Right renal pelvis (tissue), 4 donors: ENCODE data around the gene BCAP31. TPM values are rescaled to one million over a fixed set of nuclear protein-coding genes. Genes with fewer than 3 reads are reported as not detected.

ENCODE experiments used
- DNase-seq, 4 donors: peaks; one replicate each; pipeline ENCODE4 v3.0.0-alpha.2; 2013; ENCODE audit warnings: low read depth in 4 of 4, low spot score in 3 of 4, missing footprints in 1 of 4
- polyA plus RNA-seq, 4 donors: library from polyadenylated mRNA; unstranded; fragments of 120-200 nt; gene quantifications; one replicate each; pipeline ENCODE4 v1.2.1, GENCODE V29; 2013; ENCODE audit not compliant: insufficient read length in 4 of 4

The BCAP31 gene
- polyA plus RNA-seq, 4 donors = 192 to 206 (median 199) TPM

DNA sequence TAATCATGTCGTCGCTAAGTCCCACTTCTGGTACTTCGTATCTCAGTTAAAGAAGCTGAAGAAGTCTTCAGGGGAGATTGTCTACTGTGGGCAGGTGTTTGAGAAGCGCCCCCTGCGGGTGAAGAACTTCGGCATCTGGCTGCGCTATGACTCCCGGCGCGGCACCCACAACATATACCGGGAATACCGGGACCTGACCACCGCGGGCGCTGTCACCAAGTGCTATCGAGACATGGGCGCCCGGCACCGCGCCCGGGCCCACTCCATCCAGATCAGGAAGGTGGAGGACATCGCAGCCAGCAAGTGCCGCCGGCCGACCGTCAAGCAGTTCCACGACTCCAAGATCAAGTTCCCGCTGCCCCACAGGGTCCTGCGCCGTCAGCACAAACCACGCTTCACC is 61.9 kb downstream of the BCAP31 start:
- DNase-seq = no peak

DNA sequence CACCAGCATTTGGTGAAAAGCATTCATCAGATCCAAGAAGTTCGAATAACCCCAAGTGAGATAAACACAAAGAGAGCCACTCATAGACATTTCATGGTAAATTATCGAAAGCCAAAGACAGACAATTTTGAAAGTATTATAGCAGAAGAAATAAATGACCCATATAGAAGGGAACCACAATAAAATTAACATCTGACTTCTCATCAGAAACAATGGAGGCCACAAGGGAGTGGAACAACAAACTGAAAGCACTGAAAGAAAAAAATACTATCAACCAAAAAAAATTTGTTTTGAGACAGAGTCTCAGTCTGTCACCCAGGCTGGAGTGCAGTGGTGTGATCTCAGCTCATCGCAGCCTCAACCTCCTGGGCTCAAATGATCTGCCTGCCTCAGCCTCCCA is 64.9 kb downstream of the BCAP31 start:
- DNase-seq = no peak

DNA sequence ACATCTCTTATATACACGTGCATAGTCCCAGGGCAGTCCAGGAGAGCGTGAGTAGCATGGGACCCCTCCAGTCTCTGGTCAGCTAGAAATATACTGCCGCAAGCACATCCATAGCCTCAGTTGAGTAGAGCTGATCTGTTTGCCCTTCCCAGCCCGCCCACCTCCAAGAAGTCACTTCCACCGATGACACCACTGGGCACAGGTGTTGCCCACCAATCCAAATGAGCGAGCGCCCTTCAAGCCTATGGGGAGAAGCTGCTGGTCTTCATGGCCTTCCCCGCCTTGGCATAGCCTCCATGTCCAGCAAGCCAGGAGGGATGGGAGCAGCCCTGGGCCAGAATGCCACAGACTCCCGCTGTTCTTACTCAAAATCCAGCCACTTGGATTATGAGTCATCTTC is 67.0 kb downstream of the BCAP31 start:
- no peak for DNase-seq

DNA sequence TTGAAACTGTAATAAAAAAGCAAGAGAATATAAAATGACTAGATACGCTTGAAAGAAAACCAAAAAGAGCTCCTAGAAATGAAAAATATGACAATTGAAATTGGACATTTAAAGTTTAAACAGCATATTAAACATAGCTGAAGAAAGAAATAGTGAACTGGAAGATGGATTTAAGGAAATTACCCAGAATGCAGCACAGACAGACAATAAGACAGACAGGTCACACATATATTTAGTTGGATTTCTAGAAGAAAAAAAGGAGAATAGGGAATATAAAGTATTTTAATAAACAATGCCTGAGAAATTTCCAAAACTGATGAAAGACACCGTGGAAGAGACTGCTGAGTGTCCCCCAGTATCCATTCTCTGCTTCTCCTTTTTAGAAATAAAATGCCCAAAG is 70.6 kb downstream of the BCAP31 start:
- no peak for DNase-seq

DNA sequence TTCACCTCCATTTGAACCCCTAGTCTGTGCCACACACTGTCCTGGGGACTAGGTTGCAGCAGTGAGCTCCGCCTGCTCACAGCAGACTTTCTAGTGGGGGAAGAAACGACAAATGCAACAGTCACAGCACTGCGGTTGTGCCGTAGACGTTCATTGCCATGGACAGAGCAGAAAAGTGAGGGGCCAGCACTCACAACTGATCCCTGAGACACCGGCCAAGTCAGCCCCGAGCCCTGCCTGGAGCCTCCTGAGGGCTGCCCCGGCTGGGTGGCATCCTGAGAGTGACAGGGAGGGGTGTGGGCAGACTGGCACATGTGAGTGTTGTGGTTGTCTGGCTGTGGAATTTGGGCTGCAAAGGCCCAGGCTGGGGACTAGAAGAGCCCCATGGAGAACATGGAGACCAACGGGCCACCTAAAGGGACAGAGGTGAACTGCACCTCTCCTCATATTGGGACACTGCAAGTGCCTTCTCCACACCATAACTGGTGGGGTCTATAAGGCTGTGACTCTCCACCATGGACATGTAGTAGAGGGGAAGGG is 72.6 kb downstream of the BCAP31 start:
- DNase-seq = no peak

DNA sequence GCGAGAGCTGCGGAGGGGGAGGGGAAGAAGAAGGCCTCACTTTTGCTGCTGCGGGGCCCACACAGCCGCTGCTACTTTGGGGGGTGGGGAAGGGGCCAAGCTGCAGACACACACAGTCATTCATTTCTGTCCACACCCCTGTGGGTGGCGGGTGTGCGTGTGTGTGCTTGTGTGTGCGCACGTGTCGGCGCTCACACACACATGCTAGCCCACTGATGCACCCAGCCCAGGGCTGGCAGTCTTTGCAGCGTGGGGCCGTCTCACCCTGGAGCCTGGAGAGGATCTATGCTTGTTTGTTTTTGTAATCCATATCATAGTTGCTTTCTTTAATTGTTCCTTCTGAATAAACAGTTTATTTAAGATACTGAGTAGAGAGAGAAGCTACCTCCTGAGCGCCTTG is 73.2 kb downstream of the BCAP31 start:
- DNase-seq = no peak

Other genes starting within 250 kb of the BCAP31 start
- 100 to 1,000 TPM; 169 to 230 (median 196) TPM for gene BGN, start 229.4 kb downstream of the BCAP31 start, polyA plus RNA-seq
- under 1 TPM; 0.23 to 0.36 (median 0.31) TPM for gene ATP2B3, start 206.7 kb downstream of the BCAP31 start, polyA plus RNA-seq
- 10 to 100 TPM; 17.6 to 20.7 (median 19.3) TPM for gene CCNQ, start 125.2 kb downstream of the BCAP31 start, polyA plus RNA-seq
- gene DUSP9, start 77.2 kb downstream of the BCAP31 start, polyA plus RNA-seq = 10 to 100 TPM; 46.7 to 74.3 (median 49.1) TPM
- 10 to 100 TPM in 1 of 4 donors, 1 to 10 TPM in 3; 6.2 to 11.4 (median 7.5) TPM for gene PNCK, start 50.6 kb downstream of the BCAP31 start, polyA plus RNA-seq
- gene SLC6A8, start 36.5 kb downstream of the BCAP31 start, polyA plus RNA-seq = 10 to 100 TPM; 46.6 to 74.1 (median 52.6) TPM
- 1 to 10 TPM; 6.3 to 8.9 (median 7.1) TPM for gene ABCD1, start 469 bp upstream of the BCAP31 start, polyA plus RNA-seq
- 1 to 10 TPM in 3 of 4 donors, under 1 TPM in 1; 0.82 to 2.9 (median 2.1) TPM for gene PLXNB3, start 39.9 kb upstream of the BCAP31 start, polyA plus RNA-seq
- 1 to 10 TPM in 3 of 4 donors, under 1 TPM in 1; 0.90 to 2.0 (median 1.5) TPM for gene SRPK3, start 56.7 kb upstream of the BCAP31 start, polyA plus RNA-seq
- 10 to 100 TPM; 62.2 to 90.3 (median 72.7) TPM for gene IDH3G, start 70.0 kb upstream of the BCAP31 start, polyA plus RNA-seq
- gene SSR4, start 70.3 kb upstream of the BCAP31 start, polyA plus RNA-seq = 100 to 1,000 TPM; 141 to 189 (median 155) TPM
- gene PDZD4, start 106.2 kb upstream of the BCAP31 start, polyA plus RNA-seq = 10 to 100 TPM in 1 of 4 donors, 1 to 10 TPM in 3; 7.7 to 10.6 (median 8.8) TPM
- 10 to 100 TPM; 46.4 to 59.9 (median 47.9) TPM for gene L1CAM, start 161.8 kb upstream of the BCAP31 start, polyA plus RNA-seq
- gene AVPR2, start 180.3 kb upstream of the BCAP31 start, polyA plus RNA-seq = 1 to 10 TPM; 1.4 to 3.1 (median 2.0) TPM
- 10 to 100 TPM; 24.6 to 37.8 (median 27.8) TPM for gene ARHGAP4, start 201.9 kb upstream of the BCAP31 start, polyA plus RNA-seq
- gene NAA10, start 210.7 kb upstream of the BCAP31 start, polyA plus RNA-seq = 10 to 100 TPM; 60.2 to 80.1 (median 66.6) TPM
- gene RENBP, start 220.3 kb upstream of the BCAP31 start, polyA plus RNA-seq = 10 to 100 TPM; 16.3 to 27.1 (median 18.8) TPM
- gene HCFC1, start 247.4 kb upstream of the BCAP31 start, polyA plus RNA-seq = 10 to 100 TPM; 41.5 to 44.3 (median 41.9) TPM
- 1 to 10 TPM; 6.9 to 9.6 (median 7.4) TPM for gene TMEM187, start 248.4 kb upstream of the BCAP31 start, polyA plus RNA-seq